Coronary artery (tissue), 2 donors: ENCODE results near the gene TBC1D19.
"Not testable (repeated sequence)": the region's sequence is repeated elsewhere in the genome, so short reads cannot be mapped to it uniquely, and the experiment has no call there.

ENCODE experiments used
- DNase-seq: peaks from one replicate; pipeline ENCODE4 v3.0.0-alpha.2; 2017; ENCODE audit warnings: low spot score
- H3K27ac ChIP-seq, 2 donors: fragments of 200-600 bp; sonication (generic); one replicate each; pipeline ENCODE4 v1.5.1; 2016 to 2019
- H3K4me3 ChIP-seq: fragments of 200-600 bp; sonication (generic); 2 replicates; pipeline ENCODE4 v1.5.1; 2016; ENCODE audit warnings: mild to moderate bottlenecking, moderate library complexity
- TF ChIP-seq, protein P1 (sequence below): fragments of 200-600 bp; sonication (generic); IDR thresholded peaks from one replicate; pipeline ENCODE4 v1.5.1; 2019; ENCODE audit warnings: antibody characterized with exemption

The TBC1D19 gene

GRCh38 chr4:26647523-26648224, 63.8 kb downstream of the TBC1D19 start:
- DNase-seq: no peak
- no peak overlapping the region for H3K27ac ChIP-seq
- TF ChIP-seq, protein P1, sequence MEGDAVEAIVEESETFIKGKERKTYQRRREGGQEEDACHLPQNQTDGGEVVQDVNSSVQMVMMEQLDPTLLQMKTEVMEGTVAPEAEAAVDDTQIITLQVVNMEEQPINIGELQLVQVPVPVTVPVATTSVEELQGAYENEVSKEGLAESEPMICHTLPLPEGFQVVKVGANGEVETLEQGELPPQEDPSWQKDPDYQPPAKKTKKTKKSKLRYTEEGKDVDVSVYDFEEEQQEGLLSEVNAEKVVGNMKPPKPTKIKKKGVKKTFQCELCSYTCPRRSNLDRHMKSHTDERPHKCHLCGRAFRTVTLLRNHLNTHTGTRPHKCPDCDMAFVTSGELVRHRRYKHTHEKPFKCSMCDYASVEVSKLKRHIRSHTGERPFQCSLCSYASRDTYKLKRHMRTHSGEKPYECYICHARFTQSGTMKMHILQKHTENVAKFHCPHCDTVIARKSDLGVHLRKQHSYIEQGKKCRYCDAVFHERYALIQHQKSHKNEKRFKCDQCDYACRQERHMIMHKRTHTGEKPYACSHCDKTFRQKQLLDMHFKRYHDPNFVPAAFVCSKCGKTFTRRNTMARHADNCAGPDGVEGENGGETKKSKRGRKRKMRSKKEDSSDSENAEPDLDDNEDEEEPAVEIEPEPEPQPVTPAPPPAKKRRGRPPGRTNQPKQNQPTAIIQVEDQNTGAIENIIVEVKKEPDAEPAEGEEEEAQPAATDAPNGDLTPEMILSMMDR: no peak
- no peak overlapping the region for H3K4me3 ChIP-seq

- DNase-seq: no peak
- TF ChIP-seq, protein P1: no peak
- H3K4me3 ChIP-seq: no peak overlapping the region
- H3K27ac ChIP-seq: no peak overlapping the region
Measured at GRCh38 chr4:26648260-26648659, 64.4 kb downstream of the TBC1D19 start.

GRCh38 chr4:26660261-26660660, 76.4 kb downstream of the TBC1D19 start:
- Histone ChIP-seq H3K27ac (no peak overlapping the region), H3K4me3 (no peak overlapping the region)
- no peak for DNase-seq
- TF ChIP-seq, protein P1: no peak

- DNase-seq: no peak
- TF ChIP-seq, protein P1: no peak
- Histone ChIP-seq H3K27ac (no peak overlapping the region), H3K4me3 (no peak overlapping the region)
Measured at GRCh38 chr4:26663888-26664287, 80.0 kb downstream of the TBC1D19 start.

- DNase-seq: no peak
- H3K27ac ChIP-seq: no peak overlapping the region
- TF ChIP-seq, protein P1: no peak
- H3K4me3 ChIP-seq: no peak overlapping the region
Measured at GRCh38 chr4:26670903-26671537, 87.1 kb downstream of the TBC1D19 start.

DNA sequence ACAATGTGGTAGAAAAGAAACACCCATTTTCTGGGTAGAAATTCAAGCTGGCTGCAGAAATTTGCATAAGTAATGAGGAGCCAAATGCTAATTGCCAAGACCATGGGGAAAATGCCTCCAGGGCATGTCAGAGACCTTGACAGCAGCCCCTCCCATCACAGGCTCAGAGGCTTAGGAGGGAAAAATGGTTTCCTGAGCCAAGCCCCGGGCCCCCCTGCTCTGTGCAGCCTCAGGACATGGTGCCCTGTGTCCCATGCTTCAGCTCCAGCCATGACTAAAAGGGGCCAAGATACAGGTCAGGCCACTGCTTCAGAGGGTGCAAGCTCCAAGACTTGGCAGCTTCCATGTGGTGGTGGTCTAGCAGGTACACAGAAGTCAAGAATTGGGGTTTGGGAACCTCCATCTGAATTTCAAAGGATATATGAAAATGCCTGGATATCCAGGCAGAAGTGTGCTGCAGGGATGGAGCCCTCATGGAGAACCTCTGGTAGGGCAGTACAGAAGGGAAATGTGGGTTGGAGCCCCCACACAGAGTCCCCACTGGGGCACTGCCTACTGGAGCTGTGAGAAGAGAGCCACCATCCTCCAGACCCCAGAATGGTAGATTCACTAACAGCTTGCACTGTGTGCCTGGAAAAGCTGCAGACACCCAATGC, 95.3 kb downstream of the TBC1D19 start:
- not testable (repeated sequence) for DNase-seq, H3K27ac ChIP-seq, H3K4me3 ChIP-seq

- no peak for DNase-seq
- TF ChIP-seq, protein P1: no peak
- no peak overlapping the region for H3K27ac ChIP-seq
Measured at GRCh38 chr4:26682436-26682835, 98.6 kb downstream of the TBC1D19 start.

More at GRCh38 chr4:26682436-26682835, 98.6 kb downstream of the TBC1D19 start:
- H3K4me3 ChIP-seq: no peak overlapping the region
